GM21515 (cell line): Measurements from ENCODE around the gene MEF2D.

Experiments
- ATAC-seq: cut with Tn5 transposase; IDR thresholded peaks from one replicate; pipeline ENCODE4 v1.9.1; 2021; ENCODE audit not compliant: unreplicated experiment

MEF2D gene

GRCh38 chr1:156448134-156448967, 52.2 kb downstream of the MEF2D start:
- no peak for ATAC-seq

- ATAC-seq = no peak
Observed at GRCh38 chr1:156445789-156446263, 54.7 kb downstream of the MEF2D start.

GRCh38 chr1:156444407-156445001, 56.1 kb downstream of the MEF2D start:
- no peak for ATAC-seq

DNA sequence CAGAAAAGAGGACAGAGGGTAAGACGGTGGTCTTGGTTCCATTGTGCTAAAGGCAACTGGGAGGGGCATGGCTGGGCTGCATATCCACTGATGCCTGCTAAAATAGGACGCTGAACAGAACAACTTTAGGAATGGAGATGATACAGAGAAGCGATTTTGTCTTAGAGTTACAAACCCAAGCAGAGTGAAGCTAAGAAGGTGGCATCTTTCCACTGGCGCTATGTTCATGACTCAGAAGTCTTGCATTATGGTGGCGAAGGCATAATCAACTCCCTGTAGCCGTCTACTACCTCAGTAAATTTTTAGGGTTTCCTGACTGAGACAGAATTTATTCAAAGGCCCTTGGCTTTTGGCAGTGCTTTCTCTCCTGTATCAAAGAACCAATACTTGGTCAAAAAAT, 57.3 kb downstream of the MEF2D start:
- no peak for ATAC-seq

DNA sequence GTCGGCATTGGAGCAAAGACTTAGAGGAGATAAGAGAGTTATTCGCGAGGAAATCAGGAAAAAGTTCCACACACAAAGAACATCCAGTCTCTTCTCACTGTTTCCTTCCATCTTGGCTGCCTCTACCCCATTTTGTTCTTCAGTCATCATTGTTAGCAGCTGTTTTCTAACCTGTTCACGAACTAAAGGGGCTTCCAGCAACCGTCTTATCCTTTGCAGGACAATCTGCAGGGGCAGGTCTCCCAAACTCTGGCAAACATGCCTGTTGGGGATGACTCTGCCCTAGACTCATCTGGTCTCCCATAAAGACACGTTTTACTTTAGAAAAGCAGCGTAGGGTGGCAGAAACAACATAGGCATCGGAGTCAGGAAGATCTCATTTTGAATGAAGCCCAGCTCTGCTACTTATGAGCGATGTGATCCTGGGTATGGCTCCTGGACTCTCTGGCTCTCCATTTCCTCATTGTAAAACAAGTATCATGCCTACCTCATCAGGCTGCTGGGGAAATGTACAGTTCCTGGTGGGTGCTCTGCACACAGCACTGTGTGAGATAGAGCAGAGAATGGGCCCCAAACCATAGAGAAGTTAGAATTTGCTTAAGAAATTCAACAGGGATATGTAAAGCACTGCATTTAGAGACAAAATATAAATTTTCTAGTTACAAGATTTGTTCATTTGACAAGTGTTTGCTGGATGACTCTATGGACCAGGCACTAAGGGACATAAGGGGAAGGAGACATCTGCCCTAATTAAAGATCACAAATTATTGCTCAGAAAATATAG, 59.7 kb downstream of the MEF2D start:
- no peak for ATAC-seq

DNA sequence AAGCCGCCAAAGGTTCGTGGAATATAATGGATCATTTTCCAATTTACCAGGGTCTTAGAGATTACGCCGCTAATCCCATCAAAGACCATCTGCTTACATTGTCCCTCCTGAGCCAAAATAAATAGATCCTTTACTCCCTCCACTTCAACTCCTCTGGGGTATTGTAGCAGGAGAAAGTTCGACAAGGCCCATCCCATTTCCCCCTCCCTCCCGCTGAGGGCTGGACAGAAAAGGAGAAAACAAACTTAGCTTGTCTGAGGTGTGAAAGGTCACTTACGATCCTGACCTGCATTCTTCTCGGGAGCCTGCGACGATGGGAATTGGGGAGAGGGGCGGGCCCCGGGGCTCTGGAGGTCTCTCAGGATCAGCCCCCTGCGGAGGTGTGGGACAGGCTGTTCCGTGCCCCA, 60.8 kb downstream of the MEF2D start:
- ATAC-seq = no peak

DNA sequence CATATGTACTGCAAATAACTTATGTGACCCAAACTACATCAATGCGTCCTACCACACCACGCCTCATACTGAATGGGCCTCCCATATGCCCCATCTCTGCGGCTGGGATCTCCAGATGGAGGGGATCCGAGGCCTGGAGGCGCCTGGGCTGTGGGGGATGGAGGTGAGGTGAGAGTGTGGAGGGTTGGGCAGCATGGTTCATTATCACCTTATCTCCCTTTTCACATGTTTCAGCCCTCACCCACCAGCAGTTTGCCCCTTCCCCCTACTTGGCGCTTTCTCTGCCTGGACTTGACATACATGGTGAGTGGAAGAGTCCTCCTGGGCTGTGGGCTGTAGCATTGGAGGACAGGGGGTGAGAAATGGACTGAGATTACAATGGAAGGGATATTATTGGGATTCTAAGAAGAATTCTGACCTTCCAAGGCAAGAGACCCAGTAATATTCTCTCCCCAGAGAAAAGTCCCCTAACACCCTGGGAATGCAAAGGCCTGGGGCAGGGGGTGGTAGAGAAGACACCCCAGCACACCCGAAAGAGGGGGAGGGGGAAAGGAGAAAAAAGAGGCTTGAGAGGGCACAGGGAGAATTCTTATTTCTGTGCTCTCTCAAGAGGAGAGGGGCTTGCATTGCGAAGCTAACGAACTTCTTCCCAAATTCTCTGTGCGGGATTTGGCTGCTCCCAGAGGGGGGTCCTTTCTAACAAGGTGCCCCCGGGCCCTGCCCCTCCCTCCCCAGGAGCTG, 61.4 kb downstream of the MEF2D start:
- no peak for ATAC-seq

DNA sequence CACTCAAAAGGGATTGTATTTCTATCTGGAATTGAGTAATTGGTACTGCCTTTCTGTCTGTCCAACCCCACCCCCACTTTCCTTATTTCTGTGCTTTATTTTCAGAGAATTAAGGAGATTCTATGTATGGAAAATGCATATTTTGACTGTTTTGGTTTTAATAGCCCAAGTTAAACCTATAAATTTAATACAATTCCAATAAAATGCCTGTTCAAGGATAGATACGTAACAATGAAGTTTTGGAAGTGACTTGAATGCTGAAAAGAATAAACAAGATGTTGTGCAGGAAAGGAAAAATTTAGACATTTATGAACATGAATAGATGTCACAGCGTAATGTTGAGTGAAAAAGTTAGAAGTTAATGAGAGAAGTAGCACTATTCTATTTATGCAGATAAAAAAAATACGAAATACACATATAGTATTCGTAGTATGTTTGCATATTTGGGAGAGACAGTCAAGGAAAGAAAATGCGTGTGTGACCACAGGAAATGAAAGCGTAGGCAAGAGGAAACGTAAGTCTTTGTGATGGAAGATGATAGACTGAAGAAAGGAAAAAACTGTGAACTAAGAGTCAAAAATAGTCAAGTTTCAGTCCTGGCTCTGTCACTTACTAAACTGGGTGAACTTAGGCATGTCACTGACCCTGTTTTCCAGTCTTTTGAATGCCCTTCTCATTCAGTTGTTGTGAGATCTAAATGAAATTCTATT, 62.1 kb downstream of the MEF2D start:
- no peak for ATAC-seq

DNA sequence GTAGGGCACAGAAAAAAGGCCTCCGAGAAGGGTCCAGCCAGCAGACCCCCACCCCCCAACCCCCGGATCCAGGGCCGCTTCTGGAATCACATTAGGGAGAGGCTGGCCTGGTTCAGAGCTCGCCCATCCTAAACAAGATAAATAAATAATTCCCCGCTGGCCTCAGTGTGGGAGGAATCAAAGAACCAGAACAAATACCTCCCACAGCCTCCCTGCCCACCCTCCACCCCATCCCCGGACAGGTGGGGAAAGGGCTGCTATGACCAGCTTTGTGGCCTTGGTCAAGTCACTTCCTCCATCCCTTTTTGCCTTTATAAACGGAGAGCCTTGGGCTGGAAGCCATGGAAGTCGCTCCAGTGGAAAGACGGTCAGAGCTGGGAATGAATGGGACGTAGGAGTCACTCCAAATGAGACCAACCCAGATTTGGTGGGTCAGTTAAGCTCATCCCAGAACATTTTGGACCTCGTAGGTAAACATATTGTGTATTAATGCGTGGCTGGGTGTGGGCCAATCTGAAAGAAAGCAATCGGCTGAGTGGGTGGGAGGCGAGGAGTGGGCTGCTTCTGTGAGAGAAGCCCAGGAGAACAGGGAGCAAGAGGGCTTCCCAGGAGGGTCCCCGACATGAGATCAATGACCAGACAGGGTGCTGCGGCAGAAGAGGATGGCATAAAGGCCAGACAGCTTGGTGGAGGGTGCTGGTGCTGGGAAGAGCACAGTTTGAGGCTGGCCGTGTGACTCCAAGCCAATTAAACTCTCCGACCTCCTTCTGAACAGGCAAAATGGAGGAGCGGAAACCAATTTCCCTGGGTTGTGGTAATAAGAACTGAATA, 63.3 kb downstream of the MEF2D start:
- no peak for ATAC-seq

DNA sequence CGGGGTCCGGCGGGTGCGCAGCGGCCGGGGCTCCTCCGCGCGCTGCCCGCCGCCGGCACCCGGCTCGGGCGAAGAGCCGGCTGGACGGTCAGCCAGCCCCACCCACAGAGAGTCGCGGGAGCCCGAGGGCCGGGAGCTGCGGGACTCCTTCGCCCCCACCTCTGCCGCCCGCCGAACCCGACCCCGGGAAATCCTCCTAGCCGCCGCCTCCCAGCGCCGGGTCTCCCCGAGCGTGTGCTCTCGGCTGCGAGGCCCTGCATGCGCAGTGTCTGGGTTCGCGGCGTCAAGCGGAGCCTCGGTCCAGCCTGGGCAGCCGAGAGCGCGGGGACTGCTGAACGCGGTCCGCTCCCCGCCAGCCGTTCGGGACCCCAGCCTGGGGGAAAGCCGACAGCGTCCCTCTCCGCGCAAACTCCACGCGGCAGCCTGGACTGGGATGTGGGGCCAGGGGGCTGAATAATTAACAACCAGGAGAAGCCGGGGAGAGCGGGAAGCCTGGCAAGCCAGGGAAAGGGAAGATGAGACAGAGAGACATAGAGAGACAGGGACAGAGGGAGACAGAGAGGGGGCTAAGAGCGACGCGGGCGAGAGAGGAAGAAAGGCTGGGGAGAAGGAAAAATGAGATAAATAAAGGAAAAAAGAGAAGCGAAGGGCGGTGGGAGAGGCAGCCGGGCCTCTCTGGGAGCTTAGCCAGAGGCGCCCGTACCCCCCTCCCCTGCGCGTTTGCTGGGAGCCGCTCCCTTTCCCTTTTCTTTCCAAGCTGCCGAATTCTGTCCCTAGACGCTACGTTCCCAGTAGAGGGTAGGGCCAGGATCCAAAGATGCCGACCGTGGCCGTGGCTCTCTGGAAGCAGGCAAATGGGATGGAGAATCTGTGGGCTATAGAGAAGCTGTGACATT, 64.2 kb downstream of the MEF2D start:
- no peak for ATAC-seq

DNA sequence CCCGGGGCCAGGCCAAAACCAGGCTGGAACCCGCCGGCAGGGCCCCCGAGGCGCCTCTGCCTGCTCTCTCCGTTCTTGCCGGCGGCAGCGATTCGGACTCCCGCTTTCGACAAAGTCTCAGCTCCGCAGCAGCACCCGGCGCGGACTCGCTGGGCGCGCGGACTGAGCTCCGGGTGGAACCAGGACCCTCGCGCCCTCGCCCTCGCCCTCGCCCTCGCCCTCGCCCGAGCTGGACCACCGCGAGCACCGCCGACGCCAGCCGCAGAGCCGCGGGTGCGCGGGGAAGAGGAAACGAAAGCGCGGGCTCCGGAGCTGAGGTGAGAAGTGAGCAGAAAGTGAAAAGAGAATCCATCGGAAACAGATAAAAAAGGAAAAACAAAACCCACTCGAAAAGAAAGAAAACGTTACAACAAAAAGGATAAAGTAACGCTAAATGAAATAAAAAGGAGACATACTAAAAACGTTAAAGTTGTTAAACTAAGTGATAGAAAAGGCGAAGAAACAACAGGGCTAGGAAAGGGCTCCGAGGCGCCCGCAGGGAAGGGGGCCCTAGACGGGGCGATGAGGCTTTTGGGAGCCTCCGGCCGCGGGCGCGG, 64.9 kb downstream of the MEF2D start:
- no peak for ATAC-seq

DNA sequence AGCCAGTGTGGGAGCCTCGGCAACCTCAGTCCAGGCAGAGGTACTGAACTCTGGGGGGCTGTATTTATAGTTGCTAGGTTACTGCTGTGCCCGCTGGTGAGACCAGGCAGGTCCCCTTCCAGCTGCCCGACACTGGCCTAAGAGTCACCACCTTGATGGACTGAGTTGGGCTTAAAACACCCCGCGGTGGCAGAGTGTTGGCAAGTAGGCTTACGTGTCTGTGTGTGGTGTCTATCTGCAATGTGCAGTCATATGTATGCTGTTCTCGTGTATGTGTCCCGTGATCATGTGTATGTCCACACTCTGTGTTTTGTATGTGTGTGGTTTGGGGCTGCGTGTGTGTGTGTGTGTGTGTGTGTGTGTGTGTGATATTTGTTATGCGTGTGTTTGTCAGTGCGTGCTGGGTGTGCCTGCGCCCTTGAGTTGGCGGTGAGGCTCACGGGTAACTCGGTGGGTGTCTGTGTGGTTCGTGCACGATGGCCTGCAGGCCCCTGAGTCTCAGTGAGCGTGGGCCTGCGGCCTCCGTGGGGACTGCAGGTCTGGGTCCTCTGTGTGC, 65.5 kb downstream of the MEF2D start:
- ATAC-seq = no peak

- ATAC-seq = no peak
Observed at GRCh38 chr1:156433602-156434001, 67.0 kb downstream of the MEF2D start.

GRCh38 chr1:156433032-156433431, 67.5 kb downstream of the MEF2D start:
- no peak for ATAC-seq

GRCh38 chr1:156432669-156433018, 67.9 kb downstream of the MEF2D start:
- no peak for ATAC-seq

DNA sequence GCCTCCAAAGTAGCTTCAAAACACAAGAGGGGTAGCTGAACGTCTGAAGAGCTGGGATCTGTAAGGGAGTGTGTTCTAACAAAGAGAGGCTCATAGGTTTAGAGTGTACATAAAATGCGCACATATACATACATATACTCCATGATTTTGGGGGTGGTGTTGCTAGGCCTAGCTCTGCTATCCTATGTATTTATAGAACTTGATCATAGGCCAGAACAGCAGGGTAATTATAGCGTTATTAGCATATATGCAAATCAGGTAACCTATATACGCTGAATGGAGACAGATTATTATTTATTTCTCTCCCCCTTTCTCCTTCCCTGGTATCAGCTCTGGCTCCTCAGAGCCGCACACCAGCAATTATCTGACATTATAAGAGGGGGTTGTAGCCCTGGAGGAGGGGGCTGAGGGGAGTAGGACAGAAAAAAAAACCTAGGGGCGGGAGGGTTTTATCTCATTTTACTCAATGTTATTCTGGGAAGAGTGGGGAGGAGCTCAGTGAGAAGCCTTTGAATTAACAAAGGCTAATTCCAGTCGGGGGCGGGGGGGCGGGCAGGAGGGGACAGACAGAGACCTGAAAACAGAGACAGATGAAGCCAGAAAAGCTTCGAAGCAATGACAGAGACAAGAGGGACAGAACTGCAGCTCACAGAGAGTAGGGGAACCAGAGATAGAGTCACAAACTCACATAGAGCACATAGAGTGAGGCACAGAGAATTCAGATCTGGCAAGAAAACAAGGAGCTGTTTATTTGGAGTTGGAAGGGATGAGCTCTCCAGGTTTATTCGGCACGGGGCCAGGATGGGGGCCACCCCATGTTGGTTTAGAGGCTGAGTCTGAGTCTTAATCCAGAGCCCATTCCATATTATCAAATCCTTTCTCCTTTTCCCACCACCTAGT, 68.6 kb downstream of the MEF2D start:
- no peak for ATAC-seq

GRCh38 chr1:156431366-156431765, 69.2 kb downstream of the MEF2D start:
- no peak for ATAC-seq
